OCI-LY7 (cell line): ENCODE measurements around the gene RBM23.

ENCODE experiments used
- EZH2phosphoT487 ChIP-seq: fragments of 200-600 bp; sonication (generic); IDR thresholded peaks from 2 replicates; pipeline ENCODE4 v1.6.1; 2018; ENCODE audit warnings: low read depth, borderline replicate concordance, mild to moderate bottlenecking, mixed run types, antibody characterized with exemption, low read length, moderate library complexity, mixed read lengths
- TF ChIP-seq, protein P1 (sequence below): fragments of 200-600 bp; sonication (generic); conservative IDR thresholded peaks from 2 replicates; pipeline ENCODE4 v1.5.1; 2014; ENCODE audit warnings: mild to moderate bottlenecking, antibody characterized with exemption, low read length, moderate library complexity, mixed read lengths

DNA sequence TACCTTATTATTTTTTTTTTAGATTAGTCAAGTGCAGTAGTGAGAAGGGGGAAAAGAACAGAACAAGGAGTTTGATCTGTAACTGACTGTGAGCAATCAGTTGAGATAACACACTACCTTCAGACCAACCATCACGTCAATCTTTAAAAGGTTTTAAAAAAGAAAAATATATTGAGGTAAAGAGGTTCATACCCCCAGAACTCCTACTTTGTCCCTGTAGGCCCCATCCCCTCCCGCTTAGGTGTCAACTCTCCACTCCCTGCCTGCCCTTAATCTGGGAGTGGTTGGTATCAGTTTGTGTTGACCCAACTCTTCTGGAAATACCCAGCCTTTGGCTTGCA lies 66.4 kb downstream of the RBM23 start:
- TF ChIP-seq, protein P1, sequence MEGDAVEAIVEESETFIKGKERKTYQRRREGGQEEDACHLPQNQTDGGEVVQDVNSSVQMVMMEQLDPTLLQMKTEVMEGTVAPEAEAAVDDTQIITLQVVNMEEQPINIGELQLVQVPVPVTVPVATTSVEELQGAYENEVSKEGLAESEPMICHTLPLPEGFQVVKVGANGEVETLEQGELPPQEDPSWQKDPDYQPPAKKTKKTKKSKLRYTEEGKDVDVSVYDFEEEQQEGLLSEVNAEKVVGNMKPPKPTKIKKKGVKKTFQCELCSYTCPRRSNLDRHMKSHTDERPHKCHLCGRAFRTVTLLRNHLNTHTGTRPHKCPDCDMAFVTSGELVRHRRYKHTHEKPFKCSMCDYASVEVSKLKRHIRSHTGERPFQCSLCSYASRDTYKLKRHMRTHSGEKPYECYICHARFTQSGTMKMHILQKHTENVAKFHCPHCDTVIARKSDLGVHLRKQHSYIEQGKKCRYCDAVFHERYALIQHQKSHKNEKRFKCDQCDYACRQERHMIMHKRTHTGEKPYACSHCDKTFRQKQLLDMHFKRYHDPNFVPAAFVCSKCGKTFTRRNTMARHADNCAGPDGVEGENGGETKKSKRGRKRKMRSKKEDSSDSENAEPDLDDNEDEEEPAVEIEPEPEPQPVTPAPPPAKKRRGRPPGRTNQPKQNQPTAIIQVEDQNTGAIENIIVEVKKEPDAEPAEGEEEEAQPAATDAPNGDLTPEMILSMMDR: no peak
- TF ChIP-seq EZH2phosphoT487: no peak
